Measurements from ENCODE around the gene TOMM34. TPM values are rescaled to one million over a fixed set of nuclear protein-coding genes. Genes with fewer than 3 reads are reported as not detected.

The TOMM34 gene
- total and polyA plus RNA-seq, 9 of the 15 experiments (the other 6 are each of a cell fraction or from before 2014, with no cell fraction given): 18.1 to 69.4 (median 41.7) TPM

DNA sequence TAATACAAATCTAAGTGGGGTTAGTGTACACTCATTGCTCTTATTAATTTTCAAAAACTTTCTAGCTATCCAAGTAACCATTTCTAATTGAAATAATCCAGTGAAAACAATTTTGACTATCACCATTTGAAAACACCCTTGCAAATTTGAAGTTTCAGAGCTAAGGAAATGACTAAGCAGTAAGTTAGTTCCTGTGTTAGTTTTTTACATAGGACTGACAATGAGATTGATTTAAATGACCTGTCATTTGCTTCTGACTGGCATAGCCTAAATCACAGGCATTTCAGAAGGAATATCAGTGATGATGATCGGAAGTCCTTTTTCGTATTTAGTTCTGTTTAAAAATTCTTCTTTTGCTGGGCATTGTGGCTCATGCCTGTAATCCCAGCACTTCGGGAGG, 33.1 kb upstream of the TOMM34 start (continued):
- TF ChIP-seq ZNF324 (CRISPR knock-in tag; IDR thresholded peaks at IDR 0.05) (no peak), MAFF (IDR thresholded peaks at IDR 0.05; ENCODE audit: low read length) (0 out of 2 replicates have a peak, but pooled peaks have one; percentile 30), ARID2 (IDR thresholded peaks at IDR 0.05) (no peak), KDM1A (IDR thresholded peaks at IDR 0.05) (peak in 1 of 2 experiments; percentile 22; a peak in 1 of 4 replicates), ARID1B (IDR thresholded peaks at IDR 0.05) (peak; percentile 34; the same call in 1 of the 2 replicates), ZNF316 (IDR thresholded peaks at IDR 0.05) (peak; percentile 92), TEAD4 (IDR thresholded peaks at IDR 0.05; ENCODE audit: low read length) (no peak), TEAD4 (CRISPR knock-in tag; IDR thresholded peaks at IDR 0.05; ENCODE audit: borderline replicate concordance) (no peak), KAT8 (IDR thresholded peaks at IDR 0.05; ENCODE audit: low read depth) (no peak), RBM15 (IDR thresholded peaks at IDR 0.05; ENCODE audit: insufficient read depth, low read length) (no peak)
- TF ChIP-seq, protein P1, sequence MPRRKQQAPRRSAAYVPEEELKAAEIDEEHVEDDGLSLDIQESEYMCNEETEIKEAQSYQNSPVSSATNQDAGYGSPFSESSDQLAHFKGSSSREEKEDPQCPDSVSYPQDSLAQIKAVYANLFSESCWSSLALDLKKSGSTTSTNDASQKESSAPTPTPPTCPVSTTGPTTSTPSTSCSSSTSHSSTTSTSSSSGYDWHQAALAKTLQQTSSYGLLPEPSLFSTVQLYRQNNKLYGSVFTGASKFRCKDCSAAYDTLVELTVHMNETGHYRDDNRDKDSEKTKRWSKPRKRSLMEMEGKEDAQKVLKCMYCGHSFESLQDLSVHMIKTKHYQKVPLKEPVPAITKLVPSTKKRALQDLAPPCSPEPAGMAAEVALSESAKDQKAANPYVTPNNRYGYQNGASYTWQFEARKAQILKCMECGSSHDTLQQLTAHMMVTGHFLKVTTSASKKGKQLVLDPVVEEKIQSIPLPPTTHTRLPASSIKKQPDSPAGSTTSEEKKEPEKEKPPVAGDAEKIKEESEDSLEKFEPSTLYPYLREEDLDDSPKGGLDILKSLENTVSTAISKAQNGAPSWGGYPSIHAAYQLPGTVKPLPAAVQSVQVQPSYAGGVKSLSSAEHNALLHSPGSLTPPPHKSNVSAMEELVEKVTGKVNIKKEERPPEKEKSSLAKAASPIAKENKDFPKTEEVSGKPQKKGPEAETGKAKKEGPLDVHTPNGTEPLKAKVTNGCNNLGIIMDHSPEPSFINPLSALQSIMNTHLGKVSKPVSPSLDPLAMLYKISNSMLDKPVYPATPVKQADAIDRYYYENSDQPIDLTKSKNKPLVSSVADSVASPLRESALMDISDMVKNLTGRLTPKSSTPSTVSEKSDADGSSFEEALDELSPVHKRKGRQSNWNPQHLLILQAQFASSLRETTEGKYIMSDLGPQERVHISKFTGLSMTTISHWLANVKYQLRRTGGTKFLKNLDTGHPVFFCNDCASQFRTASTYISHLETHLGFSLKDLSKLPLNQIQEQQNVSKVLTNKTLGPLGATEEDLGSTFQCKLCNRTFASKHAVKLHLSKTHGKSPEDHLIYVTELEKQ (CRISPR knock-in tag; IDR thresholded peaks at IDR 0.05): peak; percentile 82
- TF ChIP-seq, protein P2, sequence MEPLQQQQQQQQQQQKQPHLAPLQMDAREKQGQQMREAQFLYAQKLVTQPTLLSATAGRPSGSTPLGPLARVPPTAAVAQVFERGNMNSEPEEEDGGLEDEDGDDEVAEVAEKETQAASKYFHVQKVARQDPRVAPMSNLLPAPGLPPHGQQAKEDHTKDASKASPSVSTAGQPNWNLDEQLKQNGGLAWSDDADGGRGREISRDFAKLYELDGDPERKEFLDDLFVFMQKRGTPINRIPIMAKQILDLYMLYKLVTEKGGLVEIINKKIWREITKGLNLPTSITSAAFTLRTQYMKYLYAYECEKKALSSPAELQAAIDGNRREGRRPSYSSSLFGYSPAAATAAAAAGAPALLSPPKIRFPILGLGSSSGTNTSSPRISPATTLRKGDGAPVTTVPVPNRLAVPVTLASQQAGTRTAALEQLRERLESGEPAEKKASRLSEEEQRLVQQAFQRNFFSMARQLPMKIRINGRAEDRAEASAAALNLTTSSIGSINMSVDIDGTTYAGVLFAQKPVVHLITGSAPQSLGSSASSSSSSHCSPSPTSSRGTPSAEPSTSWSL (CRISPR knock-in tag; IDR thresholded peaks at IDR 0.05; ENCODE audit: borderline replicate concordance): no peak
- TF ChIP-seq, protein P3, sequence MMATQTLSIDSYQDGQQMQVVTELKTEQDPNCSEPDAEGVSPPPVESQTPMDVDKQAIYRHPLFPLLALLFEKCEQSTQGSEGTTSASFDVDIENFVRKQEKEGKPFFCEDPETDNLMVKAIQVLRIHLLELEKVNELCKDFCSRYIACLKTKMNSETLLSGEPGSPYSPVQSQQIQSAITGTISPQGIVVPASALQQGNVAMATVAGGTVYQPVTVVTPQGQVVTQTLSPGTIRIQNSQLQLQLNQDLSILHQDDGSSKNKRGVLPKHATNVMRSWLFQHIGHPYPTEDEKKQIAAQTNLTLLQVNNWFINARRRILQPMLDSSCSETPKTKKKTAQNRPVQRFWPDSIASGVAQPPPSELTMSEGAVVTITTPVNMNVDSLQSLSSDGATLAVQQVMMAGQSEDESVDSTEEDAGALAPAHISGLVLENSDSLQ (IDR thresholded peaks at IDR 0.05): peak; percentile 92
- TF ChIP-seq, protein P4, sequence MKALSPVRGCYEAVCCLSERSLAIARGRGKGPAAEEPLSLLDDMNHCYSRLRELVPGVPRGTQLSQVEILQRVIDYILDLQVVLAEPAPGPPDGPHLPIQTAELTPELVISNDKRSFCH (CRISPR knock-in tag; IDR thresholded peaks at IDR 0.05): no peak
- TF ChIP-seq, protein P4 (tag; IDR thresholded peaks at IDR 0.05): no peak
- TF ChIP-seq, protein P5, sequence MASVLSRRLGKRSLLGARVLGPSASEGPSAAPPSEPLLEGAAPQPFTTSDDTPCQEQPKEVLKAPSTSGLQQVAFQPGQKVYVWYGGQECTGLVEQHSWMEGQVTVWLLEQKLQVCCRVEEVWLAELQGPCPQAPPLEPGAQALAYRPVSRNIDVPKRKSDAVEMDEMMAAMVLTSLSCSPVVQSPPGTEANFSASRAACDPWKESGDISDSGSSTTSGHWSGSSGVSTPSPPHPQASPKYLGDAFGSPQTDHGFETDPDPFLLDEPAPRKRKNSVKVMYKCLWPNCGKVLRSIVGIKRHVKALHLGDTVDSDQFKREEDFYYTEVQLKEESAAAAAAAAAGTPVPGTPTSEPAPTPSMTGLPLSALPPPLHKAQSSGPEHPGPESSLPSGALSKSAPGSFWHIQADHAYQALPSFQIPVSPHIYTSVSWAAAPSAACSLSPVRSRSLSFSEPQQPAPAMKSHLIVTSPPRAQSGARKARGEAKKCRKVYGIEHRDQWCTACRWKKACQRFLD (CRISPR knock-in tag; IDR thresholded peaks at IDR 0.05): 0 out of 2 replicates have a peak, but pooled peaks have one; percentile 22
